HG03575 (cell line): Measurements from ENCODE around the gene USP30.

Source experiments
- ATAC-seq: cut with Tn5 transposase; IDR thresholded peaks from one replicate; pipeline ENCODE4 v1.9.1; 2021; ENCODE audit not compliant: unreplicated experiment, insufficient number of reproducible peaks, low FRiP score; ENCODE audit errors: extremely low read depth

USP30 gene

DNA sequence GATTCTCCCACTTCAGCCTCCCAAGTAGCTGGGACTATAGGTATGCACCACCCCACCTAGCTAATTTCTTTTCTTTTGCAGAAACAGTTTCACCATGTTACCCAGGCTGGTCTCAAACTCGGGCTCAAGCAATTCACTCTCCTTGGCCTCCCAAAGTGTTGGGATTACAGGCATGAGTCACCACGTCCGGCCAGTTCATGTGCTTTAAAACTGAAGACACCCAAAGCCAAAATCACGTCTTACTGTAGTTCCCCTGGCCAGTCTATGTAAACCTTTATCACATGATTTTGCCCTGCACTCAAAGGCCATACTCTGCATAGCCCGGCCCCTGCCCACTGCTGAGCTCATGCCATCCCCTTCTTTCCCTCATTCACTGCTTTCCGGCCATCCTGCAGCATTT, 36.4 kb downstream of the USP30 start:
- ATAC-seq: no peak

DNA sequence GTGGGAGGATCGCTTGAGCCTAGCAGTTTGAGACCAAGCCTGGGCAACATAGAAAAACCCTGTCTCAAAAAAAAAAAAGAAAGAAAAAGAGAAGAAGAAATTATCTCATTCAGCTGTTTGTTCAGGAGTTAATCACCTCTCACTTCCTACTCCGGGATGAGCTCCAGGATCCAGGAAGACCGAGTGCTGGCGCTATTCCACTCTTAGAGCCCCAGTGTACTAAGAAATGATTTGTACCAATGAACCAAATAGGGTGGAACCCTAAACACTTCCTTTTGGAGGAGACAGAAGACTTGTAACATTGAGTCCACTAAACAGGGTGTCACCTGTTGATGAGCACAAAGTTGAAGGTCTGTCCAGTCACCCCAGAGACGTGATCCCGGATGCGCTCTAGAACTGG, 37.3 kb downstream of the USP30 start:
- no peak for ATAC-seq

DNA sequence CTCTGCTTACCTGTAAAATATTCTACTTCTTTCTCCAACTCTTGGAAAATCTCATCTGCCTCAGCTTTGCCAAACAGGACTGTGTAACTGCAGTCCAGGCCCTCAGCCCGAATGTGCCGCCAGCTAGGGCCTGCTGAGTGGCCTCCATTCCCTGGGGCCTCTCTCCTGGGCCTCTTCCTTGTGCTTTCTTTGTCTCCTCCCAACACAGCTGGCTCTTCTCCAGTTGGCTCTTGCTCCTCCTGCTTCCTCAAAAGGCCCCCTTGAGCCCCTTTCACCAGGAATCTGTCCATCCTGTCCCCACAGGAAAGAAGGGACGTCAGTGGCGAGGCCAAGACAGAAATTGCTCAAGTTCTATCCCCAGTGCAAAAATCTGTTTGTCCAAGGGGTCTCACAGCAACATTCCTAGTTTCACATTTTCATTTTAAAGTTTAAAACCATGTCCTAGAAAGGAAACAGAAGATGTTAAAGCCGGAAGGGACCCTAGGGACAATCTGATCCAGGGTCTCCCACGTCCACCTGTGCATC, 40.2 kb downstream of the USP30 start:
- ATAC-seq: no peak

DNA sequence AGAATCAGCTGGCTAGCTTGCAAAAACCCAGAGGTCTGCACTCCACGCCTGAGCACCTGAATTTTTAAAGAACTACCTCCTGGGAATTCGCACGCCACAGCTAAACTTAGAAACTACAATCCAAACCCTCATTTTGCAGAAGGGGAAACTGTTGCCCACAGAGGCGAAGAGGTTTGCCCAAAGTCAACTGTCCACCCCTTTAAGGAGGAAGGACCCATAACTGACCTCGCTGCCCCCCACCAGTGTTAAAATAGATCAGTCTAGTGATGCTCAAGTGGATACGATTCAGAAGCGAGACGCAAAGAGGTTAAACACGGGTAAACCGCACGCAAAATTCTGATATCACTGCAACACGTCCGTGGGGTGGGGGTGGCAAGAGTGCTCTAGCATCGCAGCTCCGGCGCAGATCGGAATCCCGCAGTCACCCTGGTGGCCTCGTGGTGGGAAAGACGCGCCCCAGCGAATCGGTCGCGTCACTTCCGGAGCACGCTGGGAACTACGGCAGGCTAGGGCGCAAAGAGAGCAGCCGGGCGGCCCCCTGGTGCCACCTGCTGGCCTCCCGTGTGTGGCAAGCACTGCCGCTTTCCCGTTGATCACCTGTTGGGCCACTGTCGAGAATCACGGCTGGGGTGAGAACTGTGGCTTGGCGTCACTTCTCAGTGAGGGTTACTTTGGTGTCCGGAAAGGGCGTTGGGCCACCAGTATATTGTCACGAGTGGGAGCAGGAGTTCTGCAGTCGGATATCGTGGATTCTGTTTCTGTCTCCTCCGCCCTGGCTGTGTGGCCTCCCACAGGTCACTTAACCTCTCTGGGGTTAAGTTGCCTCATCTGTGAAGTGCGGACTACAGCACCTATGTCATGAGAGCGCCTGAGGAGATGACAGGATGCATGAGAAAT, 40.9 kb downstream of the USP30 start, which contains the start of gene ALKBH2:
TSS of gene ALKBH2 (minus strand) at position 451 of the 897 bp plus-strand sequence. CDS start 686 bp downstream, outside the sequence.
- ATAC-seq: no peak

DNA sequence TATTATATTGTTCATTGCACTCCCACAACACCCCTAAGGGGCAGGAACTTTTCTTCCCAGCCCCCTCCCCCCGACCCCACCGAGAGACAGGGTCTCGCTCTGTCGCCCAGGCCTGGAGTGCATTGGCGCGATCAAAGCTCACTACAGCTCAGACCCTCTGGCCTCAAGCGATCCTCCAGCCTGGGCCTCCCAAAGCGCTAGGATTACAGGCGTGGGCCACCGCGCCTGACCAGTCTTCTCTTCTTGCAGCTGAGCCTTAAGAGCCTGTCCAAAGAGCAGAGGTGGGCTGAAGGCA, 44.7 kb downstream of the USP30 start:
- no peak for ATAC-seq

DNA sequence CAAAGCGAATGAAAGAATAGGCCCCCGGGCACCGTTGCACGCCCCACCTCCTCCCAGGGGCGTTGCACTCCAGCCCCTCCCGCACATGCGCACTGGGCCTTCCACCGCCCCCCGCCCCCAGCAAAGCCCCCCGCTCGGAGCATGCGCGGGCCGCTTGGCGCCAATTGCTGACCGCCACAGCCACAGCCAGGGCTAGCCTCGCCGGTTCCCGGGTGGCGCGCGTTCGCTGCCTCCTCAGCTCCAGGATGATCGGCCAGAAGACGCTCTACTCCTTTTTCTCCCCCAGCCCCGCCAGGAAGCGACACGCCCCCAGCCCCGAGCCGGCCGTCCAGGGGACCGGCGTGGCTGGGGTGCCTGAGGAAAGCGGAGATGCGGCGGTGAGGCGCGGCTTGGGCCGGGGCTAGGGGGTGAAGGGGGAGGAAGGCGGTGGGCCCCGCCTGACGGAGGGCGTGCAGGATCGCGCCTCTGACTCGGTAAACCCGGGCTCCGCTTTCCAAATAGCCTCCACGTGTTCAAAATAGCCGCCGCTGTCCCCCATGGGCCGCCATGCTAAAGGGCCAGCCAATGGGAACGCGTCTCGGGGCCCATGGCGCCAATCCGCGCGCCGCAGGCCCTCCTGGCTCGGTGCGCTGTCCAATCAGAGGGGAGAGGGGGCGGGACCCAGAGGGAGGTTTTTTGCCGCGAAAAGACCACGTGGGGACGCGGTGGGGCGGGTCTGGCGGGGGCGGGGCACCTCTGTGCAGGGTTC, 45.2 kb downstream of the USP30 start, which contains the start of gene UNG:
TSS of gene UNG (plus strand) at position 163 of the 748 bp plus-strand sequence. CDS start at position 246, 83 bp downstream.
- ATAC-seq: no peak

DNA sequence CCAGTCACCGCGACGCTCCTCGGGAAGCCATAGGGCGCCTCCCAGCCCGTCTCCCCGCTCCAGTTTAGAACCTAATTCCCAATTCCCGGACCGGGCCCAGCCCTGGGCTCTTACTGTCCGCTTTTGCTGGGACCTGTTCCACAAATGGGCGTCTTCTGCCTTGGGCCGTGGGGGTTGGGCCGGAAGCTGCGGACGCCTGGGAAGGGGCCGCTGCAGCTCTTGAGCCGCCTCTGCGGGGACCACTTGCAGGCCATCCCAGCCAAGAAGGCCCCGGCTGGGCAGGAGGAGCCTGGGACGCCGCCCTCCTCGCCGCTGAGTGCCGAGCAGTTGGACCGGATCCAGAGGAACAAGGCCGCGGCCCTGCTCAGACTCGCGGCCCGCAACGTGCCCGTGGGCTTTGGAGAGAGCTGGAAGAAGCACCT, 45.8 kb downstream of the USP30 start:
- ATAC-seq: no peak

DNA sequence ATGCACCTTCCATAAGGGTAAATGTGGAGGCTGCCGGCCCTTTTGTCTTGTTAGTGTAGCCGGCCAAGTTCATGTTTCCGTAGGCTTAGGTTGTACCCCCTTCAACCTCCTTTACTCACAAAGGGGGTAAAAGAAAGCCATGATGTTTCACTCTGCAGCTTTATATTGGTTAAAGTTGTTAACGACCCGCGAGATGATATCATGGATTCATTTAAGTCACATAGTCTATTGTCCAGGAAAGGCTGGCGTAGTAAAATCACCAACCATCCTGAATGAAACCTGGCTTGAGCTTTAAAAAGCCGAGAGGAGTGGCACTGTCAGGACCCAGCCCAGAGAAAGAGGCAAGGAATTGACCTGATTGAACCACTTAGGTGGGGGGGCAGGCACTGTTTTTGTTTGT, 46.3 kb downstream of the USP30 start:
- ATAC-seq: no peak

DNA sequence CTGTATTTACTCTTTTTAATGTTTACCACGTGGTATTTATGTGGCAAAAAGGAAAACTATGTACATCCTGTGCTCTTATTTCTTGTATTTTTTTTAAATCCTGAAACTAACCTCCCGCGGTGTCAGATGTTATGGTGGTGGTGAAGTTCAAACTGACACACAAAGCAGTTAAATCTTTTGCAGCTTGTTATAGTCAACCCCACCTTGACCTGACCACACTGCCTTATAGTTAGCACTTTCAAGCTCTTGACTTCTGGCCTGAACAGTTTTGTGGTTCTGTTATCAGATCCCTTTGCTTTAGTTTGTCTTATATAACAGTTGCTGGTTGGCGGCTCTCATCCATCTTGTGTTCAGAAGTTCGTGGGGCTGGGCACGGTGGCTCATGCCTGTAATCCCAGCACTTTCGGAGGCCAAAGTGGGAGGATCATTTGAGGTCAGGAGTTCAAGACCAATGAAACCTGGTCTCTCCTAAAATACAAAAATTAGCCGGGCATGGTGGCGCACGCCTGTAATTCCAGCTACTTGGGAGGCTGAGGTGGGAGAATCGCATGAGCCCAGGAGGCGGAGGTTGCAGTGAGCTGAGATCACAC, 47.1 kb downstream of the USP30 start:
- ATAC-seq: no peak

DNA sequence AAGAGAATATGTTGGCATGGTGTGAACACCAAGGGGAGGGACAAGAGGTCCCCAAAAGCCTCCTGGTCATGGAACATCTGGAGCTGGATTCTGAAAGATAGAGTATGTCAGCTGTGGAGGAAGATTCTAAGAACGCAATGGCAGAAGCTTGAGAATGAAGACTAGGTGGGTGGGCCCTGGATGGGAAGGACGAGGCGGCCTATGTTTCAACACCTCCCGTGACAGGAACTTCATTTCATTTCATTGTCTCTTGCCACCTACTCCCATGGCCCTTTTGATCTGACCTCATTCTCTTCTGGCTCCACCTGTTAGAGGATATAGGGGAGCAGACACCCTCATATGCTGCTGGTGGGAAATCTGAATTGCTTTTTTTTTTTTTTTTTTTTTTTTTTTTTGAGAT, 48.4 kb downstream of the USP30 start:
- no peak for ATAC-seq

DNA sequence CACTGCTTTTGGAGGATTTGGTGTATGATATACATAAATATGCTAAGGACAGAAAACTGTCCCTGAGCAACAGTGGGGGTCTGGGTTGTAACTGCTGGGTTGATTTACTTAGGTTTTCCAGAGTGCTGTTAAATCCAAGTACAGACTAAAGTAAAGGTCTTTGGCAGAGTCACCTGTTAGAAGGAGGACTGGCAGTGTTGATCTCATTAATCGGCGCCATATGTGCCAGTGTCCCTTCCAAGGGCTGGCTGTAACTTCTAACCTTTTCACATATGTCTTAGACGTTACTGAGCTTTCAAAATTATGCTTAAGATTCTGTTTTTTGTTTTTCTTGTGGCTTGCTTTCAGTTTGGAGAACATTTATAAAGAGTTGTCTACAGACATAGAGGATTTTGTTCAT, 50.1 kb downstream of the USP30 start:
- ATAC-seq: no peak

DNA sequence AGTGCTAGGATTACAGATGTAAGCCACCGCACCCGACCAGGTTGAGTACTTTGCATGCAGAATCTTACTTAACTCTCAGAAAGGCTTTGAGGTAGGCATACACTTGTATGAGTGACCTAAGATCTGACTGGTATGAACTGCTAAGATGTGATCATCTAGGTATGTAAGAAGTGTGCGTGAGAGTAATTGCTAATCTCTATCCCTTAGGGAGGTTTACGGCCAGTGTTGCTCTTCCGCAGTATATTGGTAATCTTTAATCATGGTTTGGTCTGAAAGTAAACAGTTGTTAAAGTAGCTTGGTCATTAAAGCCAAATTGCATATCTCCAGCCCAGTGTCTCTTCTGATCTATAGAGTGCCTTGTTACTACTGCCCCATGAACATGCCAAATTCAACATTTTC, 52.8 kb downstream of the USP30 start:
- ATAC-seq: no peak

DNA sequence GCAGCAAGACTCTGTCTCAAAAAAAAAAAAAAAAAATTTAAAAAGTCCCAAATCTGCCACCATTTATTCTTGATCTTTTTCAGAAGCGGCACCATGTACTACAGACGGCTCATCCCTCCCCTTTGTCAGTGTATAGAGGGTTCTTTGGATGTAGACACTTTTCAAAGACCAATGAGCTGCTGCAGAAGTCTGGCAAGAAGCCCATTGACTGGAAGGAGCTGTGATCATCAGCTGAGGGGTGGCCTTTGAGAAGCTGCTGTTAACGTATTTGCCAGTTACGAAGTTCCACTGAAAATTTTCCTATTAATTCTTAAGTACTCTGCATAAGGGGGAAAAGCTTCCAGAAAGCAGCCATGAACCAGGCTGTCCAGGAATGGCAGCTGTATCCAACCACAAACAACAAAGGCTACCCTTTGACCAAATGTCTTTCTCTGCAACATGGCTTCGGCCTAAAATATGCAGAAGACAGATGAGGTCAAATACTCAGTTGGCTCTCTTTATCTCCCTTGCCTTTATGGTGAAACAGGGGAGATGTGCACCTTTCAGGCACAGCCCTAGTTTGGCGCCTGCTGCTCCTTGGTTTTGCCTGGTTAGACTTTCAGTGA, 57.5 kb downstream of the USP30 start:
- no peak for ATAC-seq

DNA sequence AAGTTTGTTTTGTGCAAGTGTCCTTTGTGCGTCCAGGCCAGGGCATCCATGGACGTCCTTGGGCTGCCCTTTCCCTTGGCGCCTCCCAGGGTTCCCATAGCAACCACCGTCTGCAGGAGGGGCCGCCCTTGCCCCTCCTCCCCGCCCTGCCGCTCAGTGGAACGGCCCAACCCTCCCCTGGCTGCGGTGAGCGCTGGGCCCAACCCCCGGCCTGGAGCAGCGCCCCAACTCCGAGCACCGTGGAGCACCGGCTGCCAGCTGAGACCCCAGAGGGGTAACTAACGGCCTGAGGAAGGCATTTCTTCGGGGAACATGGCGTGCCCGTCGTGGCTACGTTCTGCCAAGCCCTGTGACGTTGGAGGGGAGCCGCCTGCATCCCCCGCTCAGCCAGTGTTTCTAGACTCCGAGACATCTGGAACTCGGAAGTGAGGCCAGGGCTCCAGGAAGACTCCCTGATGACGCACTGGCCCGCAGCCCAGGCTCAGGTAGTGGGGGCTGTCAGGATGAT, 58.7 kb downstream of the USP30 start:
- ATAC-seq: no peak

DNA sequence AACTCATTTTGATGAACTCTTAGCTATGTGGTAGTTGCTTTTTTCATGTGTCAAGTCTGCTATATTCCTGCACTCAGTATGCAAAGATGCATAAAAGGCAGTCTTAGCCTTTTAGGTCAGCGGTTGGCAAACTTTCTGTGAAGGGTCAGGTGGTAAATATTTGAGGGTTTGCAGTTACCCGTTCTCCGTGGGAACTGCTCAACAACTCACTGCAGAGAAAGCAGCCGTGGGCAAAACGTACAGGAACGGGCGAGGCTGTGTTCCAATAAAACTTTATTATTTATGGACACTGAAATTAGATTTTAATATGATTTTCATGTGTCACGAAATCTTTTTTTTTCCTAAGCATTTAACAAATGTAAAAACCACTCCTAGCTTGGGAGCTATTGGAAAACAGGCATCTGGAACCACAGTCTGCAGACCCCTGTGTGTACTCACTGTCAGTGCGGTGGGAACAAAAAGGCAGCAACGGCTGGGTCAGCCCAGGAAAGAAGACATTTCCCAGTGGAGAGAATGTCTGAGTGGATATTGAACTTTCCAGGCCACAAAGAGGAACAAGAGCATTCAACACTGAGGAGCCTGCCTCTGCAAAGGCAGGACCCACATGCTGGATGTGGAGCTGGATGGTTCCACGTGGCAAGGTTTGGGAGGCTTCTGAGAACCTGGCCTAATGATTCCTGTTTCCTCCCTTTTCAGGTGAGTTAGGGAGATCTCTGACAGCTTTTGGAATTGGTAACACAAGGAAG, 60.5 kb downstream of the USP30 start:
- ATAC-seq: no peak

DNA sequence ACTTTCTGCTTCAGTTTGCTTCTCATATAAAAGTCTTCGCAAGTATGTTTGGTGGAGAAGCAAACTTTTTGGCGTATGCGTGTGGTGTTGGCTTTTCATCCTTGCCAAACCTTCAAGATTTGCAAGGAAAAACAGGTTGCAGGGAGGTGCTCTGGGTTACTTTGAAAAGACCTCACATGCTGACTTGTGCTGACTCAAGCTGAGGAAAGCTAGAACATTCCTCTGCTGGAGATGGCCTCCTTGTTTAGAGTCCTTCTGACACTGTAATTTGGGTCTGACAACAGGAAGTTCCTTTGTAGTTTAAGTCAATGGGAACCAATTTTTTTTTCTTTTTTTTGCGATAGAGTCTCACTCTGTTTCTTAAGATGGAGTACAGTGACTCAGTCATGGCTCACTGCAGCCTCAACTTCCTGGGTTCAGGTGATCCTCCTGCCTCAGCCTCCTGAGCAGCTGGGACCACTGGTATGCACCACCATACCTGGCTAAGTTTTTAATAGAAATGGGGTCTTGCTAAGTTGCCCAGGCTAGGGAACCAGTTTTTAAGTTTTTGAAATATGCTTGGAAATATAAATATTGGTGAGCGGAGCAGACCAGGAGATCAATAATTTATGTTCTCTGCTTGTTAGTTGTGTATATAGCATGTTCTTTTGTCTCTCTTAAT, 61.4 kb downstream of the USP30 start:
- no peak for ATAC-seq

DNA sequence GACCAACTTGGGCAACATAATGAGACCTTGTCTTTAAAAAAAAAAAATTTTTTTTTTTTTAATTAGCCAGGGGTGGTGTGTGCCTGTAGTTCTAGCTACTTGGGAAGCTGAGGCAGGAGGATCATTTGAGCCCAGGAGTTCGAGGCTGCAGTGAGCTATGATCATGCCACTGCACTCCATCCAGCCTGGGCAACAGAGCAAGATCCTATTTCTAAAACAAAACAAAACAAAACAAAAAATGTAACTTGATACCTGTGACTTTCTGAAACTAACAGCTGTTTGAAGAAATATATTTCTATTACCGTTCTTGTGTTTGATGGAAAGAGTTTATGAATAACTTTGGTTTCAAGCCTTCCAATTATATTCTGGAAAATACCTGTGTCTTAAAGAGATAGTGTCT, 62.3 kb downstream of the USP30 start:
- ATAC-seq: no peak

DNA sequence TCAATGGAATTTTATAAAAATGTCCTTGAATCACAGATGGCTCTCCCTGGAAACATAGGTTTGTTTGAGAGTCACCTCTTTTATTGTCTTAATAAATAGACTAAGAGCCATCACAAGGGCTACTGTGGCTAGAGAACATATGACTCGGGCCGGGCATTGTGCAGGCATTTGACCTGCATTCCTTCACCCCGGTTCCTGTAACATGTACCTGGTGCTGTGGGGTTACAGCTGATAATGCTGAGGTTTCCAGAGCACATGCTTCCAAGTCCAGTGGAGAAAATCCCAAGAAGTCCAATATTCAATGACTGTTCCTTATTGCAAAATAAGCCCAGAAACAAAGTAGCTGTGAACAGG, 63.0 kb downstream of the USP30 start:
- no peak for ATAC-seq
